NCI-H187 treated with DMSO at 0.1 percent for 48 hours (cell line): ENCODE data around the gene DUOX1.

Experiments used
- DNase-seq: peaks from one replicate; lab custom pipeline; 2025; lab: John Stamatoyannopoulos, UW

DUOX1 gene

DNA sequence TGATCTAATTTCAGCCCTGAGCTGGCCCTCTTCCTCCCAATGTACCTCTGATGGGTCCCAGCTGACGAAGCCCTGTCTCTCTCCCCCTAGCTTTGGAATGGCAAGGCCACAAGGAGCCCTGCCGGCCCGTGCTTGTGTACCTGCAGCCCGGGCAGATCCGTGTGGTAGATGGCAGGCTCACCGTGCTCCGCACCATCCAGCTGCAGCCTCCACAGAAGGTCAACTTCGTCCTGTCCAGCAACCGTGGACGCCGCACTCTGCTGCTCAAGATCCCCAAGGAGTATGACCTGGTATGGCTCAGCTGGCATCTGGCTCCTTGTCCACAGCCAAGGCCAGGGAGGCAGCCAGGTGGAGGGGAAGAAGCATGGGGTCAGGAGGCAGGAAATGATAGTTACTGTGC is 14.2 kb downstream of the DUOX1 start:
- no peak for DNase-seq

DNA sequence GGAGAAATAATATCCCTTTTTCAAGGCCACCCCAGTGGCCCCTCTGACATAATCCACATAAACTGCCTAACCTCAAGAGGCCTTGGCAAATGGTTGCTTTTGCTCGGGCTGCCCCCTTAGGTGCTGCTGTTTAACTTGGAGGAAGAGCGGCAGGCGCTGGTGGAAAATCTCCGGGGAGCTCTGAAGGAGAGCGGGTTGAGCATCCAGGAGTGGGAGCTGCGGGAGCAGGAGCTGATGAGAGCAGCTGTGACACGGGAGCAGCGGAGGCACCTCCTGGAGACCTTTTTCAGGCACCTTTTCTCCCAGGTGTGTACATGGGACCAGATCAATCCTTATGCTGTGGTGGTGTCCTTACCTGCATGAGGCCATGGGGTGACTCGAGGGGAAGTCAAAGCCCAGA is 15.0 kb downstream of the DUOX1 start:
- no peak for DNase-seq

DNA sequence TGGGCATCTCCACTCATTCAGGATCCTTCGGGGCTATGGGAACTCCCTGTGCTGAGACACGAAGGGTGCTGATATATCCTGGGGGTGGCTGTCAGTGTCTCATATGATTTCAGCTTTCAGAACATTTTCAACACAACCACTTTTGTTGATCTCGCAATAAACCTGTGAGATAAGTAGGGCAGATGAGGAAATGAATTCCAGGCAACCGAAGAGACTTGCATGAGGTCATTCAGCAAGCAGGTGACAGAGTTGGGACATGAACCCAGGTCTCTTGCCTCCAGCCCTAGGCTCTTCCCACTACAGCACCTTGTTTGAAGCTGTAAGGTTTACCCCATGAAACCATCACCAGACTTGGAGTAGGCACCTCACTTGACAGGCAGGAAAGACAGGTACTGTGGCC is 16.6 kb downstream of the DUOX1 start:
- no peak for DNase-seq

DNA sequence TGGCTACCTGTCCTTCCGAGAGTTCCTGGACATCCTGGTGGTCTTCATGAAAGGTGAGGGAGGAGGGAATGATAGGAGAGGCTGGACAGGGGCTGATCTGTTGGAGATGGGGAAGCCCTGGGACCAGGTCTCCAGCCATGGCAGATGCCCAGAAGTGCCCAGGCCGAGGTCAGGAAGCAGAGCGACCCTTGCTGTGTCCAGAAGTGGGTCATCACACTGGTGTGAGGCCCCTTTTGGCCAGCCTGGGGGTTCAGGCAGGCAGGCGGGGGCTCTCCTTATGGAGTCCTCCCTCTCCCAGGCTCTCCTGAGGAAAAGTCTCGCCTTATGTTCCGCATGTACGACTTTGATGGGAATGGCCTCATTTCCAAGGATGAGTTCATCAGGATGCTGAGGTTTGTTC is 17.8 kb downstream of the DUOX1 start:
- DNase-seq = no peak

DNA sequence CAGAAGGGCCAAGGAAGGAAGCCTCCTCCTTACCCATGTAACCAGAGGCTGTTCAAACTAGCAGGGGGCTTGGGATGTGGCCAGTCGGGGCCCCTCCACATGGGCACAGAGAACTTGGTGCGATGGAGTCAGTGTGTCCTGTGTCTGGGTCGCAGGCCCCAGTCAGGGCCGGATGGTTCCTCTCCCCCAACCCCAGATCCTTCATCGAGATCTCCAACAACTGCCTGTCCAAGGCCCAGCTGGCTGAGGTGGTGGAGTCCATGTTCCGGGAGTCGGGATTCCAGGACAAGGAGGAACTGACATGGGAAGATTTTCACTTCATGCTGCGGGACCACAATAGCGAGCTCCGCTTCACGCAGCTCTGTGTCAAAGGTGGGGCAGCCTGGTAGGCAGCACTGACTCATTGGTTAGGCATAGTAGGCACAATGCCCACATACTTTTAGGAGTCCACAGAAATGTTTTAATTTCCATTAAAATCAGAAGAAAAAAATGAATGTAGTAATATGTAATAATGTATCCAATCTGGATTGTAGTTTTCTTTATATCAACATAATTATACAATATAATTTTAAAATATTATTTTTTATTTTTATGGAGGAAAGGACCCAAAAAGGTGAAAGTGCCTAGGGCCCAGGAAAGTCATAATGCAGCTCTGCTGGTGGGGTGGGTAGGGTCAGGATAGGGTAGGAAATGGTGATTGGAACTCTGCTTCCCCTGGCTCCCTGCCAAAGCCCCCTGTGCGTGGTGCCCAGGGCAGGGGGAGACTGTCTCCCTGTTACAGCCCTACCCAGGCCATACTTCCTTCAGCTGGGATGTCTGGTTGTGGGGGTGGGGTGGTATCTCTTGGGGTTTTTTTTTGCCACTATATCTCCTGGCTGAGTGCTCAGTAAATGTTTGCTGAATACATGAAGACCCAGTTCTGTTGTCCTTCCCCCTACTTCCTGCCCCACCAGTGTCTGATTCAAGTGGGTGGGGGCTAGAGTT is 18.6 kb downstream of the DUOX1 start:
- no peak for DNase-seq

DNA sequence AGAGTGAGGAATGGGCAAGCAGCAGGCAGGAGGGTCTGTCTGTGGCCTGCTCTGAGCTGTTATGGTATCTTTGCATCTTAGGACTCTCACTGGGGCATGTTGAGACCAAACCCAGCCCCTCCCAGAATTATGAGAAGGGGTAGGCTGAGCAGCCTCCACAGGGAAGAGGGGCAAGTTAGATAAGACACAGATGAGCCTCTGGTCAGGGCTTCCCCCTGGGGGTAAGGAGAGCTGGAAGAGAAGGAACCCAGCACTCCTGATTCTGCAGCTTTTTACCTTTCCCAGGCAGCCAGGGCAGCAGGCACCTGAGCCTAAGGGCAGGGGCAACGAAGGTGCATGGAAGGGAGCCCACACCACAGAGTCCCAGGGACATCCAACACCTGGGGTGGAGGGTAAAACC is 19.3 kb downstream of the DUOX1 start:
- DNase-seq = no peak

DNA sequence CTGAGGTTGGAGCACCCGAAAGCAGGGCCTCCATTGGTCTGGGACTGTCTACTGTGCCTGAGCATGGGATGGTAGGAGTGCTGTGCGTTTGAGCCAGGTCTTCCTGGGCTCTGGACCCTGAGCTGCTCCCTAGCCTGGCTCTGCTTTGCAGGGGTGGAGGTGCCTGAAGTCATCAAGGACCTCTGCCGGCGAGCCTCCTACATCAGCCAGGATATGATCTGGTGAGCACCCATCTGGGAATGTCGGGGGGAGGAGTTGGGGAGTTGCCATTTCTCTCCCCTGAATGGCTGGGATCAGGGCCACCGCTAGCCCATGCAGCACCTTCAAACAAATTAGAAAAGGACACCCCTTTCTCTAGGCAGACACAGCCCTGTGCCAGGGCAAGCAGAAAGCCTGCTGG is 20.7 kb downstream of the DUOX1 start:
- no peak for DNase-seq

DNA sequence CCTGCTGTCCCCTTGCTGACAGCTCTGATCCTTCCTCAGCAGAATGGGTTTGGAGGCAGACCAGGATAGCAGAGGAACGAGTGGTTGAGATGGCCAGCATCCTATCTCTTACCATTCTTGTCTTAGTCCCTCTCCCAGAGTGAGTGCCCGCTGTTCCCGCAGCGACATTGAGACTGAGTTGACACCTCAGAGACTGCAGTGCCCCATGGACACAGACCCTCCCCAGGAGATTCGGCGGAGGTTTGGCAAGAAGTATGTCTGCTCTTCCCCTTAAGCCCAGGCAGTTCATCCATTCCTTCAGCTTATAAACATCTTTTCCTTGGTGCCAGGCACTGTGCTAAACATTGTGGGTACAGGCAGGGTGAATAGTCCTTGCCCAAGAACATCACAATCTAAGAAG is 21.2 kb downstream of the DUOX1 start:
- DNase-seq = no peak

DNA sequence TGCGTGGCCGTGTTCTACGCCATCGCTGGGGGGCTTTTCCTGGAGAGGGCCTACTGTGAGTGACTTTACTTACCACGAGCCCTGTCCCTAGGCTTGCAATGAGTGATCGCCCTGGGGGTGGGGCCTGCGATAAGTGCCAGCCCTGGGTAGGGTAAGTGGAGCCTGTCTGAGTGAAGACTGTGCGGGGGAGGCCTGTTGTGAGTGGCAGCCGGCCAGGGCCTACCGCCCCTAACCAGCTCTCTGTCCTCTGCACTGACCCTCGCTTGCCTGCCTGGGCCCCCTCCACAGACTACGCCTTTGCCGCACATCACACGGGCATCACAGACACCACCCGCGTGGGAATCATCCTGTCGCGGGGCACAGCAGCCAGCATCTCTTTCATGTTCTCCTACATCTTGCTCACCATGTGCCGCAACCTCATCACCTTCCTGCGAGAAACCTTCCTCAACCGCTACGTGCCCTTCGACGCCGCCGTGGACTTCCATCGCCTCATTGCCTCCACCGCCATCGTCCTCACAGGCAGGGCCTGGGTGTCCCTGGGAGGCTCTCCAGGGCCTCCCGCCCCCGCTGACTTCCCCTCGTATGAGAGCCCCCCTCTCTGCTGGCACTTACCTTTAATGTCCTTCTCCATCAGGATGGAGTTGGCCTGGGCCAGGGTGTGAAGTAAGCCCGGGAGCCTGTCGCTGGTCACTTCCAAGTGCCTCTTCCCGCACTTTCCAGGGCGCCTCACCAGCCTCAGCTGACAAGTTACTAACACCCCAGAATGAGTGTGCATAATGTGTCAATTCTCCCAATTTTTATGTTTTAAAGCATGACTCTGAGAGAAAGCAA is 22.4 kb downstream of the DUOX1 start:
- DNase-seq = no peak

DNA sequence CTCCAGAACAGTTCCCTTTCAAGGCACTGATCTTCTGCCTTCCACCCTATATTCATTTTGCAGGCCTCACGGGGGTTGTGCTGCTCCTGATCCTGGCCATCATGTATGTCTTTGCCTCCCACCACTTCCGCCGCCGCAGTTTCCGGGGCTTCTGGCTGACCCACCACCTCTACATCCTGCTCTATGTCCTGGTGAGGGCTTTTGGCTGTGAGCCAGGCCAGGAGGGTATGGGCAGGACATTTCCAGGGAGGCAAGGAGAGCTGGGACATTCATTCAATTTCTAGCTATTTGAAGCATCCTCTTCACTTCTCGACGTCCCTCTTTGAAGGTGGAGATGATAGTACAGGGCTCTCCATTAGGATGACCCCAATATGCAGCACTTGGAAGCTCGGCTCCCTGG is 25.9 kb downstream of the DUOX1 start:
- DNase-seq = no peak

DNA sequence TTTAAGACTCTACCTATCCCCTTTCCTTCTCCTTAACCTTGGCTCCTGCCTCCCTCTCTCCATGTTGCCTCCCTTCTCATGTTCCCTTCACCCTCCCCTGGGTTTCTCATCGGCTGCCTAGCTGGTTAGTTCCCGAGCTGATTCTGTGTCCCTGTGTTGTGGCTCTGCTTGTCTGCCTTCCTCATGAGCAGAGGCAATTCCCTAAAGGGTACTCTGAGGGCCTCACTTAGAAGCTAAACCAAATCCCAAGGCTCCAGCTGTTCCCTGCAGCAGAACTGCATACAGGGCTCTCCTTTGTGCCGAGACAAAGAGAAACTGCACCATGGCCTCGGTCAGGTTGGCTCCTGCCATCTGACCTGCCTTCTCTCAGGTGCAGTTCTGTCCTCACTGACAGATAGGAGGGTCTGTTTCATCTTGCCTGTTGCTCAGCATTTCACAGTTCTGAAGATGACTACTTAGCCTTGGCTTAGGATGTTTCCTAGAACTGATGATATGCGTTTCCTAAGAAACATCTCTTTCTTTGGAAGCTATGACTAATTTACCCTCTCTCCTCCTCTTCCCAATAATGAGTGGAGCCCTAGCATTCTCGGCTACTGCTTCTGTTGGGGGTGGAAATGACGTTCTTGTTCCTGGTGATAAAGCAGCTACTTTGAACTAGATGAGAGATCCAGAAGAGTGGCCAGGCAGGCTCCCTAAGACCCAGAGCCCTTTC is 27.1 kb downstream of the DUOX1 start:
- DNase-seq = no peak

DNA sequence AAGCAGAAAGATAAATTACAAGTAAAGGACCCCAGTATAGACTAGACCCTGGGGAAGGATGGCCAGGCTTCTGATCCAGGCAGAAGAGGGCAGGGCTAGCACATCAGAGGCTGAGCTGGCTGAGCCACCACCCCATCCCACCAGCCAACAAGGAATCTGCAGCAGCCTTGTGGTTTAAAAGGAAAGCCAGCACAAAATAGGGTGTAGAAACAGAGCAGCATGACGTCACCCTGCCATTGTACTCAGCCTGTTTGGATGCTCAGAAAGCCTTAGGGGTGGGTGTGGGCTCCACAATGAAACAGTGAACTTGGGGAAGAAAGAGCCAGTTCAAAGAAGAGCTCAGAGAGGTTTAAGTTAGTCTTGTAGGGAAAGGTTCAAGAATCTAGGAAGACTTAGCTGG is 28.2 kb downstream of the DUOX1 start:
- DNase-seq = no peak

DNA sequence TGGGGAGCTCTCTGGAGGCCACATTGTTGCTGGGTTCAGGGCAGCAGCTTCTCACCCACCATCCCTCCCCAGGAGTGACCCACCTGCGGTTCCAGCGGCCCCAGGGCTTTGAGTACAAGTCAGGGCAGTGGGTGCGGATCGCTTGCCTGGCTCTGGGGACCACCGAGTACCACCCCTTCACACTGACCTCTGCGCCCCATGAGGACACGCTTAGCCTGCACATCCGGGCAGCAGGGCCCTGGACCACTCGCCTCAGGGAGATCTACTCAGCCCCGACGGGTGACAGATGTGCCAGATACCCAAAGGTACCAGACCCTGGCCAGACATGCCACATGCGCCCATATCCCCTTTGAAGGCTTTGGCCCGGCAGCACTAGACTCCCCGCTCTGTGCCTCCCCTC is 31.9 kb downstream of the DUOX1 start:
- no peak for DNase-seq

DNA sequence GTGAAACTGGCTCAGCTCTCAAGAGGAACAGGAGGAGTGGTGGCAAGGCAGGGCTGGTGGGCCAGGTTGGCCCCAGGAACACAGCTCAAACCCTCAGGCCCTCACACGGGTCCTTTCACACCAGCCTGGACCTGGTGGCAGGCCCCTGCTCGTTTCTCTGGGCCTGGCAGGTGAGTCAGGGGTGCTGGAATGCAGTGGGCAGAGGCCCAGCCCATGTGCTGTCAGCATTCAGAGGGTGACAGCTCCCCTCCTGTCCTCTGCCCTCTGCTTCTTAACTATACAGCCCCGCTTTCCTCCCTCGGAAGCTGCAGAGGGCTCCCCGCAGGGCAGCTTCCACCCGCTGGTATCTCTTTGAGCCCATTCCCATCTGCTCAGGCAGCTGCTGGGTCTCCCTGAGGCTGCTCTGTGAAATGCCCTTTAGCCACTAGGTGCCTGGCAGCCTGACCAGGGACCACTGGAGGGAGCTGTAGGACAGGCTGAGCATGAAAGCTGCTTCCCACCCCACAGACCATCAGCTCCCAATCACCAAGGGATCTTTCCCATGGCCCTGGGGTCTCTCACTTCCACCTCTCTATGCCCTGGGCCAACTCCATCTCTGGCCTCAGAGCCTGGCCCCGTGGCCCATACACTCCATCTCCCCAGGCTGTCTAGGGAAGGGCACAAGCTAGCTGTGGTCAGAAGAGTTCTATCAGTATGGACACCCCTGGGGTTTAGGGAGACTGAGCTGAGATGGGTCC is 33.1 kb downstream of the DUOX1 start:
- DNase-seq = no peak

DNA sequence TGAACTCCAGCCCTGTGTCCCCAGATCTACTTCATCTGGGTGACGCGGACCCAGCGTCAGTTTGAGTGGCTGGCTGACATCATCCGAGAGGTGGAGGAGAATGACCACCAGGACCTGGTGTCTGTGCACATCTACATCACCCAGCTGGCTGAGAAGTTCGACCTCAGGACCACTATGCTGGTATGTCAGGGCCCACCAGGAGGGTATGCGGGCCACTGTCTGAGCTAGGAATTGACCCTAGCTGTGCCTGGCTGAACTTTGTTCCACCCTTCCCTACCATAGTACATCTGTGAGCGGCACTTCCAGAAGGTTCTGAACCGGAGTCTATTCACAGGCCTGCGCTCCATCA is 33.7 kb downstream of the DUOX1 start:
- no peak for DNase-seq

DNA sequence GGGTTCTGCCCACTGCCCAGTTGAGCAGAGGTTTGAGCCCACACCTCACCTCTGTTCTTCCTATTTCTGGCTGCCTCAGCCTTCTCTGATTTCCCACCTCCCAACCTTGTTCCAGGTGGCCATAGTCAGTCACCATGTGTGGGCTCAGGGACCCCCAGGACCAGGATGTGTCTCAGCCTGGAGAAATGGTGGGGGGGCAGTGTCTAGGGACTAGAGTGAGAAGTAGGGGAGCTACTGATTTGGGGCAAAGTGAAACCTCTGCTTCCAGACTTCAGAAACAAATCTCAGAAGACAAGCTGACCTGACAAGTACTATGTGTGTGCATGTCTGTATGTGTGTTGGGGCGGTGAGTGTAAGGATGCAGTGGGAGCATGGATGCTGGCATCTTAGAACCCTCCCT is 35.1 kb downstream of the DUOX1 start:
- DNase-seq = no peak

DNA sequence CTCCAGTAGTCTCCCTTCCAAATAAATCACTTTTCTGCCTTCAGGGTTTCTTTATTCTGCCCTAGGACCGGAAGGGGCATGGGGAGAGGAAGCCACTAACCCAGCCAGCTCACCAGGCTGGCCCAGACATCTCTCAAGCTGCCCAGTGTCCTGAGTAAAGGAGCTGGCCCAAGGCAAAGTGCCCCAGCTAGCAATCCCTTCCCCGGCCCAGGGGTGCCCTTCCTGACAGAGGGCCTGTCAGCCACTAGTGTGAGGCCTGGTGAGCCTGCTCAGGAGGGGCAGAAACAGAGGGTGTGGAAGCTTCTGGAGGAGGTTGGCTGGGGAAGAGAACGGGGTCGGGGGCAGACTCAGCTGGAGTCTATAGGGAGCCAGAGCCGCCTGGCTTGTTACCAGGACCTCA is 35.7 kb downstream of the DUOX1 start:
- no peak for DNase-seq

DNA sequence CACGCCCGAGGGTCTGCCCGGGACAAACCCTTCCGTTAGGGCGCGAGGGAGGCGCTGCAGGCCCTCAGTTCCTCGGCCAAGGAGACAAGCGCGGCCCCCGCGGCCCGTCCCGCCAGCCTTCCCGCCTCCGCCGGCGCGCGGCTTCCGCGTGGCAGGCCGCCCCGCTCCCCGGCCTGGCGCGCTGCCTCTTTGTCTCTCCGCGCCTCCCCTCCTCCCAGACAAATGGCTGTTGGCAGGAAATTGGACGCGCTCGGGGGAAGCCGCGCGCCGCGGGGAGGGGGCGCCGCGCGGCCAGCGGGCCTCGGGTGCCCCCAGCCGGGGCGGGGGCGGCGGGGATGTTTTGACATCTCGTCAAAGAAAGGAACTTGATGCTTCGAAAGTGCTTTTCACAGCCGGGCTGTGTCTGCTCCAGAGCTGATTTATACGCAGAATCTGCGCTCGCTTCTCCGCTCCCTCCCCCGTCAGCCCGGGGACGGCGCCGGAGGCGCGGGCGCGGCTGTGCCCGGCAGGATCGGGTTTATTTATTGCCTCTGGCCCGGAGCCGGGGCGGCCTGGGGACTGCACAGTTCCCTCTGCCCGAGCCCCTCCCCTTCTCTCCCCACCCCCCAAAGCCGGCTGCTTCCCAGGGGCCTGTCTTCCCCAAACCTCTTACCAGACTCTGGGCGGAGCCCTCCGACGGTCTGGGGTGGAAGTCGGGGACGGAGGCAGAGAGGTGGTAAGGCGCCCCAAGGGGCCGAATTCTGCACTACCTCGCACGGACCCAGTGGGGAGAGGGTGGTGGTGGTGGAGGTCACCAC is 37.2 kb downstream of the DUOX1 start:
- DNase-seq = peak; percentile 18

DNA sequence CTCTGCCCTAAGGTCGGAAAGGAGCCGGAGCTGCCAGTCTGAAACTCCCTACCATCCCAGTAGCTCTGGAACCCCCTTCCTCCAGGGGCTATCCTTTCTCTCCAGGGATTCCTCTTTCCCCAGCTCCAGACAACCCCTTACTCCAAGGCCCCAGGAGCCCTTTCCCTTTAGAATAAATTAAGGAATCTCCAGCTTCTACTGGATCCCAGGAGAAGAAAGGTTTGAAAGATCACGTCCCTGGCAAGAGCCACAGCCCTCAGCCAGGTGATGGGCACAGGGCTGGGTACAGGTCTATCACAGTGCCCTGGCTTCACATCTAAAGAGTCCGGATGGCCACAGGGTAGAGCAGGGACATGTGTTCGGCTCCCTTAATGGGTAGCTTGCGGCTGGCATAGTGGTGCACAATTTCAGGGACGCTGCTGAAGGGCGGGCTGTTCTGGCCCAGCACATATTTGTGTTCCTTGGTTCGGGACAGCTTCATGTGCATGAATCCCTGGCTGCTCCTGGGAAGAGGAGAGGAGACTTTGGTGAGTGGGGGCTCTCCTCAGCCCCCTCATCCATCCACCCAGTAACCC is 37.9 kb downstream of the DUOX1 start:
- no peak for DNase-seq

DNA sequence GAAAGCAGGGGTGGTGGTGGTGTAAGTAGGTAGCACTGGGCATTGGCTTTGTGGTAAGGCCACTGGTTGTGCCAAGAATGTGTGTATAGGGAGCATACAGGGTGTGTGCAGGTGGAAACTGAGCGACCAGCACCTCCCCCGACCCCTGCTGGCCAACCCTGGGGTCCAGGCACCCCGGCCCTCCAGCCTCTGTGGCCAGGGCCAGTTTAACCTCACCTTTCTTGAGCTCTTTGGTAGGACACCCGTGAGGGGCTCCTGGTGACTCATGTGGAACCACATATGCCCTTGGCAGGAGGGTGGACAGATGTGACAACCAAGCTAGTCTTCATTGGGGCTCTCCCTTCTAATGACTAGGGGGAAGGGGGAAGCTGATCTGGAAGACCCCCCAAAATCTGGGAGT is 38.5 kb downstream of the DUOX1 start:
- no peak for DNase-seq
